Cardiac septum (tissue), 1 donor: ENCODE measurements around the gene SNX7. TPM values are rescaled to one million over a fixed set of nuclear protein-coding genes. Genes with fewer than 3 reads are reported as not detected.

Experiments used
- DNase-seq: peaks from one replicate; pipeline ENCODE4 v3.0.0-alpha.2; 2020; ENCODE audit warnings: low spot score
- intact Hi-C: fragments of 100-400 bp; cut with DNase I; formaldehyde crosslinking; loops from one replicate; pipeline ENCODE4 v1.14.0; 2022
- total RNA-seq: library from RNA; stranded (reverse); fragmentation: NEBNext Ultra II Directional; extraction: Animal tissue kit (Norgen Biotek cat#: 25700); gene quantifications from one replicate; pipeline ENCODE4 v1.2.1, GENCODE V29; 2021
- donor health status: DM: no; HTN: no; CAD: no.

SNX7 gene
- total RNA-seq, 1 donor from 2014 or later, result 16.4 TPM

DNA sequence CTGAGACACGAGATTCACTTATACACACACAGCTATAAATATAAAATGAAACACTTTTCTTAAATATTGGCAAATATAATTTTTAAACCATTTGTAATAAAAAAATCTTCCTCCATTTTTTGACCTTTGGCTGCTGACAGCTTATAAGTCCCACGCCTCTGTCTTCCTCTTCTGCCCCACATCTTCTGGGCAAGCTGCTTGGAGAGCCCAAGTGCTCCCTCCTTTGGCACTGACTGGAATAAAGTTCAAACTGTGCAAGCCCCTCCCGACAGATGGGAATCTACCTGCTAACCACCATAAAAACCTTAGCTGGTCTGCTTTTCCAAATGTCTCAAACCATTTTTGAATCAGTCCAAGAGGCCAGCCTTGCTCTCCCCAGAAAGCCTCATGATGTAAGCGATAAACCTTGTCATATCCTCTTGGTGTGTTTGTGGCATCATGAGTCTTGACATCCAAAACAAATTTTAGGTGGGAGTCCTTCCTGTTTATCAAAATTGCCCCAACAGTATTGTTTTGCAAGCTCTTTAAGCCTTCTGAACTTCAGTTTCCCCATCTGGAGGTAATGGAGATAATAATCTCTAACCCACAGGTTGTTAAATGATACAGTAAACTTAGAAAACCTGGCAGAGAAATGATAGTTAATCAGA lies 99.8 kb downstream of the SNX7 start:
- intact Hi-C loops, result no loop called here
- DNase-seq, result no peak

- intact Hi-C loops, result no loop called here
- DNase-seq, result no peak
Observed at GRCh38 chr1:98763488-98764150, 102.1 kb downstream of the SNX7 start.

DNA sequence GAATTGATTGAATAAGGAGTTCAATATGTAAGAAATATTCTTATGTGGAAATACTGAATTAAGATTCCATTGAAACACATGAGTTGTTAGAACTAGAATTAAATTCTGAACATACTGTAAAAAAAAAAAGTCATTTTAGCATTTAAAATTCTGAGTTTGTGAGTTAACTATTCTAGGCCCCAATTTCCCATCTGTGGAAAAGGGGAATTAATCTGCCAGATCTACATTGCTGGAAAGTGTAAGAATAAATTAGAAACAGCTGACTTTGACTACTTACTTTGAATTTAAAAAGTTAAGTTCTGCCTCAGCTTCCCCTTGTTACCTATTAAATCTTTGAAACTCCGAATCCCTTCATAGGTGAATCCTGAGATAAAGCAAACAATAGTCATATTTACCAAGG lies 103.0 kb downstream of the SNX7 start:
- intact Hi-C loops, result no loop called here
- no peak for DNase-seq

DNA sequence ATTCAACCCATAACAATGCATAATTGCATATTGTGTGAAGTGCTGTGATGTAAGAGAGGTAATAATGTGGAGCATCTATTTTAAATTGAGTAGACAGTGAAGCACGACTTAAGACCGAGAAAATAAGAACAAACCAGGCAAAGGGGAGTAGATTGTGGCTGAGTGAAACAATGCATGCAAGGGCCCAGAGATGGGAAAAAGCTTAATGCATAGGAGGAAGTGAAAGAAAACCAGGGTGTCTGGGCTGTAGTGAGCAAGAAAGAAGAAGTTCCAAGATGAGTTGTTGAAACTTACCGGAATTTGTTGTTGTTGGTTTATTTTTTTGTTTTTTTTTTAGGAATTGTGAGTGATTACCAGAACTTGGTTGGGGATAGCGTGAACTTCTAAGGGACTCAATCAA lies 104.7 kb downstream of the SNX7 start:
- intact Hi-C loops, result no loop called here
- DNase-seq, result no peak

- intact Hi-C loops, result no loop called here
- DNase-seq, result no peak
Observed at GRCh38 chr1:98769162-98769561, 107.6 kb downstream of the SNX7 start.

- intact Hi-C loops, result no loop called here
- DNase-seq, result no peak
Observed at GRCh38 chr1:98781906-98782305, 120.4 kb downstream of the SNX7 start.

DNA sequence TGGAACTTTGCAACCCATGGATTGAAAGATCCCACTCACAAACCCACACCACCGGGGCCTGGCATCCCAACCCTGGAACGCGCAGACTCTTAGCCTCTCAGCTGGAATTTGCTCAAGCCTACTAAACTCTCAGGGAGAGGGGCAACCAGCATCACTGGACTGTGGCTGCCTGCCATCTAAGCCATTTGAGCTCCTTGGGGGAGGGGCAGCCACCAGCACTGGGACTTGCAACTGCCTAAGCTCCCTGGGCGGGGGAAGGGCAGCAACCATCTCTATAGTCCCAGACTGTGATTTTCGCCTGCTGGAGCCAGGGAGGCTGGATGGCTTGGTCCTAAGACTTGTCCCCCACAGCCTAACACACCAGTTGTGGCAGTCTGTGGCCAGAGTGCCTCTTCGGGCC lies 122.3 kb downstream of the SNX7 start:
- intact Hi-C loops, result no loop called here
- DNase-seq, result no peak

DNA sequence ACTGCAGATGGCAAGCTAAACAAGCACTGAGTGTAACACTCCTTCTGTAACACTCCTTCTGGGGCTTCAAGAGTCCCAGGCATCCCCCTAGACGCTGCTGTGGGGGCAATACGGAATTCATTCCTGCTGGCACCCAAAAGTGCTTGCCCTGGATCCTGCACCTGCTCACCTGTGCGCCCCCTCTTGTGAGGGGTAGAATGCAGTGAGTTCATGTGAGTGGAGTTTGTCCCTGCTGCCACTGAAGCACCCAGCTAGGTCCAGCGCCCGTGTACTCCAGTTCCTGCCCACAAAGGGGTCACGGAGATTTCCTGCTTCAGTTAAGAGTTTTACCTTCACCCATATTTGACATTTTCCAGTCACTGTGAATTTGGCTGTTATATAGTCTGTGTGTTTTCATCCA lies 130.0 kb downstream of the SNX7 start:
- DNase-seq, result no peak
- intact Hi-C loops, result loop anchor here (10.0 kb wide), 2 partner anchors 693 to 913 kb away; no protein-coding TSS in a partner anchor

- intact Hi-C loops, result loop anchor here (10.0 kb wide), 2 partner anchors 693 to 913 kb away; no protein-coding TSS in a partner anchor
- DNase-seq, result no peak
Observed at GRCh38 chr1:98792123-98792522, 130.6 kb downstream of the SNX7 start.

DNA sequence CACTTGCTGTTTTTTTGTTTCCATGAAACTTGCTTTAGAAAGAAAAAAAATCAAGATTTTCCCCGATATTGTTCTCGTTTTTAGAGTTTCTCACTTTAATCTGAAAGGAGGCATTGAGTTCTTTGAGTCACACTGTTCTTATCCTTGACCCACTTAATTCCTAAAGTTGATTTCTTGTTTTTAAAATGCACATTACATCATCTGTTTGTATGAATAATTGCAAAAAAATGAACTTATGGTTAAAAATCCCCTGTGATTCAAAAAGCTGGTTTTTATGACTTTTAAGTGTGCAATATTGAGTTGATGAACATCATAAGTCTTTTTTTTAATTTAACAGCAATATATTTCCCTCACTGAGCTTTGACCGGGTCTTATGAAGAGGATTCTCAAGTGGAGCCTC lies 131.6 kb downstream of the SNX7 start:
- intact Hi-C loops, result loop anchor here (10.0 kb wide), 2 partner anchors 692 to 912 kb away; no protein-coding TSS in a partner anchor
- DNase-seq, result no peak

- intact Hi-C loops, result loop anchor here (10.0 kb wide), 2 partner anchors 690 to 910 kb away; no protein-coding TSS in a partner anchor
- DNase-seq, result no peak
Observed at GRCh38 chr1:98794196-98794886, 132.8 kb downstream of the SNX7 start.

DNA sequence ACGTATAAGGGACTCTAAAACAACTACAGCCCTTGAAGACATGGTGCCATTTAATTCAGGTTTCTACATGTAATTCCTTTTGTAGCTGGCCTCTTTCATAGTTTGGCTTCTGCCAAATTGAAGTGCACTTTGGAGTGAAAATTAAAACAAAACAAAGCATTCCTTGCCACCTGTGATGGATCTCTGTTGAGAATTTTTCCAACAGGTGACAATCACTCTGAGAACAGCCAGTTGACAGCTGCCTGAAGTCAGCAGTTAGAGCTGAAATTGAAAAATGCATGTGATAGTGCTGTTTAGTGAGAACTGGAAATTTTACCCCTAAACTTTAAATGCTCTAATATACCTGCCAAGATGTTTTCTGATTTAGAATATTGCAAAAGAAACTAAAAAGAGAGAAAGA lies 134.5 kb downstream of the SNX7 start:
- no peak for DNase-seq
- intact Hi-C loops, result loop anchor here (10.0 kb wide), 2 partner anchors 689 to 909 kb away; no protein-coding TSS in a partner anchor

- DNase-seq, result no peak
- intact Hi-C loops, result loop anchor here (10.0 kb wide), 2 partner anchors 687 to 907 kb away; no protein-coding TSS in a partner anchor
Observed at GRCh38 chr1:98797506-98797905, 136.0 kb downstream of the SNX7 start.
